VCaP (cell line): ENCODE results near the gene PRKG2.

Source experiments
- H3K27ac ChIP-seq: fragments of 450-650 bp; 2 replicates; pipeline ENCODE4 v1.5.1; 2017
- CTCF ChIP-seq: fragments of 450-650 bp; conservative IDR thresholded peaks from 2 replicates; pipeline ENCODE4 v1.5.1; 2017; ENCODE audit warnings: mild to moderate bottlenecking, moderate library complexity

Gene PRKG2

GRCh38 chr4:81116566-81116965 is 98.5 kb downstream of the PRKG2 start:
- H3K27ac ChIP-seq = no peak overlapping the region
- no peak for TF ChIP-seq CTCF

GRCh38 chr4:81113024-81113423 is 102.0 kb downstream of the PRKG2 start:
- no peak for TF ChIP-seq CTCF

GRCh38 chr4:81109356-81109755 is 105.7 kb downstream of the PRKG2 start:
- no peak for TF ChIP-seq CTCF

More at GRCh38 chr4:81113024-81113423, 102.0 kb downstream of the PRKG2 start:
- no peak overlapping the region for H3K27ac ChIP-seq

GRCh38 chr4:81106150-81106549 is 108.9 kb downstream of the PRKG2 start:
- H3K27ac ChIP-seq = no peak overlapping the region
- no peak for TF ChIP-seq CTCF

More at GRCh38 chr4:81109356-81109755, 105.7 kb downstream of the PRKG2 start:
- H3K27ac ChIP-seq = no peak overlapping the region

GRCh38 chr4:81102107-81102506 is 112.9 kb downstream of the PRKG2 start:
- no peak for TF ChIP-seq CTCF
- H3K27ac ChIP-seq = no peak overlapping the region

- no peak overlapping the region for H3K27ac ChIP-seq
- no peak for TF ChIP-seq CTCF
Measured at GRCh38 chr4:81096566-81096965, 118.5 kb downstream of the PRKG2 start.

- no peak for TF ChIP-seq CTCF
- no peak overlapping the region for H3K27ac ChIP-seq
Measured at GRCh38 chr4:81095389-81095788, 119.6 kb downstream of the PRKG2 start.
